Measurements from ENCODE around the gene PEX26. TPM values are rescaled to one million over a fixed set of nuclear protein-coding genes. Genes with fewer than 3 reads are reported as not detected.
"Not testable (repeated sequence)": the region's sequence is repeated elsewhere in the genome, so short reads cannot be mapped to it uniquely, and the experiment has no call there.

PEX26 gene
- total RNA-seq = 39.4 and 39.5 TPM in 2 replicates

DNA sequence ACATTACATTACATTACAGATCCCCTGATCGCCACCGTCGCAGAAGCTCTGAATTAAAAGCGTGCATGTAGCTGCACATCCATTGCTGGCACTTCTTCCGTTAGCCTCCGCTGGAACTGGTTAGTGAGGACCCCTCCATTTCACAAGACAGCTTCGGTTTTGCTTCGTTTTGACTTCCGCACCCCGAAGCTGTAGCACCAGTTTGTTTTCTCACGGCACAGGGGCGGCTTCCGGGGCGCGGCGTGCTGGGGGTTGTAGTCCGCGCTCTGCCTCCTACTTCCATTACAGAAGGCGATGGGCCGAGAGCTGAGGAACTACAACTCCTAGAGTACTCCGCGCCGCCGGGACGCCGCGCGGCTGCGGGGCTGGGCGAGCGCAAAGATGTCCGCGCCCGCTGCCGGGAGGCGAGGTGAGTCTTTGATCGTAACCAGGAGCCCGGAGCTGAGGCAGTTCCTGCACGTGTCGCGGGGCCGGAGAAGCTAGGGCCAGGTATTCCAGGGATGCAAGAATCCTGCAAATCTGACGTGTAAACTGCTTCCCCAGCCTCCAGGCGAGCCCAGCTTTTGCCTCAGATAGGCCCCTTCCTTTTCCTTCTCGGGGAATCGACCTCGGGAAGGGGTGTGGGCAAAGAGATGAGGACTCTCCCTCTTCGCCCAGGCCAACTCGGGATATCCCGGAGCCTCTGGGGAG is at the start of gene PEX26:
TSS of gene PEX26 (plus strand) at position 352 of the 690 bp plus-strand sequence. CDS start 387 bp downstream, outside the sequence.
- intact Hi-C loops (cut with micrococcal nuclease) = loop anchor here (1.0 to 5.0 kb wide), 9 partner anchors 73 to 993 kb away; partner anchors contain the start of genes ATP6V1E1, BCL2L13, HDHD5 and IL17RA

DNA sequence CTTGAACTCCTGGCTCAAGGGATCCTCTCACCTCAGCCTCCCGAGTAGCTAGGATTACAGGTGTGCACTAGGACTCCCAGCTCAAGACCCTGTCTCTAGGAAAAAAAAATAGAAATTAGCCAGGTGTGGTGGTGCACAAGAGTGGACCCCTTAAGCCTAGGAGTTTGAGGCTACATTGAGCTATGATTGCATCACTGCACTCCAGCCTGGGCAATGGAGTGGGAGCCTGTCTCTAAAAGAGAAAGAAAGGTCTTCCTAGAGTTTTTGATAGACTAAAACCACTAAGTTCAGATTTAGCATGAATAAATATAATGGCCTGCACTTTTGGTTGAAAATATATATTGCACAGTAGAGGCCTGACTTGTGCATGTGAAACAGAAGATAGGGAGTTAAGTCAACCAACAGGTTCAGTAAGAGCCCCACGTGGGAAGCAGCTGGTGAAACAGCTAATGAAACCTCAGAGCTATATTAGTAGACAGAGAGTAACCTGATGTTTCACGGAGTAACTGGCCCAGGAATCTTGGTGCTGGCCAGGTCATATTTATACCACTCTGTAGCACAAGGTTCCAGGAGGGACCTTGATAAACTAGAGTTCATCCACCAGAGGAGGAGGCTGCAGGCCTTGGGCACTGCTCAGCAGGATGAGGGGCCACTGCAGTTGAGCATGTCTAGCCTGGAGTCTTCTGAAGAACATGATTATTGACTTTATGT is 48.8 kb upstream of the PEX26 start:
- intact Hi-C loops (cut with micrococcal nuclease) = loop anchor here (5.0 kb wide), 1 partner anchor 47 kb away; no protein-coding TSS in a partner anchor

- intact Hi-C loops (cut with micrococcal nuclease) = loop anchor here (2.0 to 5.0 kb wide), 2 partner anchors 47 to 71 kb away; no protein-coding TSS in a partner anchor
Observed at GRCh38 chr22:18029686-18030267, 48.0 kb upstream of the PEX26 start.

GRCh38 chr22:18031695-18032454 is 45.9 kb upstream of the PEX26 start:
- intact Hi-C loops (cut with micrococcal nuclease) = loop anchor here (2.0 kb wide), 1 partner anchor 69 kb away; no protein-coding TSS in a partner anchor

DNA sequence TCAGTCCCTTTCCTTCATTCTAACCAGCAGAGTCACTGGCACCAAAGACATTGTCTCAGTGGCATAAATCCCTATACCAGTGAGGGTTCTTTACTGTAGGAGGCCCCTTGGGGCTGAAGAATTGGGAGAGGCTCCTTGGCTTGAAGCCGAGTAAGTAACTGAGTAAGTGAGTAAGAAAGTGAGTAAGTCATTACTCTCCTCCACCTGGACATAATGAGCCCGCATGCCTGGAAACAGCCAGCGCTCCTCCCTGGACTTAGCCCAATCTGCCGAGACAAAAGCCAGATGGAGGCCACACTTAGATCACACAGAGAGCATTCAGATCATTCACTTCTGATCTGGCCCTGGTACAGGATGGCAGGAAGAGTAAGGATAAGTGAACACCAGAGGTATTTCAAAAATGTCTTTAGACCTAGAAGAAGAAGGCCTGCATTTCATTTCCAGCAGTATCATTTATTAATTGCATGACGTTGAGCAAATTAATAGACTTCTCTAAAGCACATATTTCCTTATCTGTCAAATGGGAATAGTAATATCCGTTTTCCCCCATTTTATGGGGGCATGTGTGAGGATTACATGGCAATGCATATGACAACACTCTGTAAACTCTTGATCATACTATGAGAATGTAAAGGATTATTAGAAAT is 45.2 kb upstream of the PEX26 start:
- intact Hi-C loops (cut with micrococcal nuclease) = no loop called here

- intact Hi-C loops (cut with micrococcal nuclease) = no loop called here
Observed at GRCh38 chr22:18033204-18033998, 44.4 kb upstream of the PEX26 start.

DNA sequence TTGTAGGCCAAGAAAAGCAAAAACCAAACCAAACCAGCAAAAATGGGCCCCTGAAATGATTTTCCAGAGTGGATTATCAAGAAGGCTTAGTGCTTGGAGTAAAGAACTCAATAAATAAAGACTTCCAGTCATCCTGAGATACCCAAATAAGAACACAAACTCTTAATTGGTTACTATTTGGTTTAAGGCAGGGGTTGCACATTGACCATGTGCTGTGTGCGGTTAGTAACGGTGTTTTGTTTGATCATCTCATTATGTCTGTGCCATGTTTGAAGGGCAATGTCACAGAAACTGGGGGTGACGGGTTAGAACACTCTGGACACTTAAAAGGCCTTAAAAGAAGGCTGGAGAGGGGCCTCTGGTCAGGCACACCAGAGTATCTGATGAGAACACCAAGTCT is 43.7 kb upstream of the PEX26 start:
- intact Hi-C loops (cut with micrococcal nuclease) = no loop called here

GRCh38 chr22:18035751-18036150 is 42.0 kb upstream of the PEX26 start:
- intact Hi-C loops (cut with micrococcal nuclease) = no loop called here

DNA sequence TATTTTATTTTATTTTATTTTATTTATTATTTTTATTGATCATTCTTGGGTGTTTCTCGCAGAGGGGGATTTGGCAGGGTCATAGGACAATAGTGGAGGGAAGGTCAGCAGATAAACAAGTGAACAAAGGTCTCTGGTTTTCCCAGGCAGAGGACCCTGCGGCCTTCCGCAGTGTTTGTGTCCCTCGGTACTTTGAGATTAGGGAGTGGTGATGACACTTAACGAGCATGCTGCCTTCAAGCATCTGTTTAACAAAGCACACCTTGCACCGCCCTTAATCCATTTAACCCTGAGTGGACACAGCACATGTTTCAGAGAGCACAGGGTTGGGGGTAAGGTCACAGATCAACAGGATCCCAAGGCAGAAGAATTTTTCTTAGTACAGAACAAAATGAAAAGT is 36.9 kb upstream of the PEX26 start:
- intact Hi-C loops (cut with micrococcal nuclease) = not testable (repeated sequence)

GRCh38 chr22:18042685-18043084 is 35.1 kb upstream of the PEX26 start:
- intact Hi-C loops (cut with micrococcal nuclease) = no loop called here

DNA sequence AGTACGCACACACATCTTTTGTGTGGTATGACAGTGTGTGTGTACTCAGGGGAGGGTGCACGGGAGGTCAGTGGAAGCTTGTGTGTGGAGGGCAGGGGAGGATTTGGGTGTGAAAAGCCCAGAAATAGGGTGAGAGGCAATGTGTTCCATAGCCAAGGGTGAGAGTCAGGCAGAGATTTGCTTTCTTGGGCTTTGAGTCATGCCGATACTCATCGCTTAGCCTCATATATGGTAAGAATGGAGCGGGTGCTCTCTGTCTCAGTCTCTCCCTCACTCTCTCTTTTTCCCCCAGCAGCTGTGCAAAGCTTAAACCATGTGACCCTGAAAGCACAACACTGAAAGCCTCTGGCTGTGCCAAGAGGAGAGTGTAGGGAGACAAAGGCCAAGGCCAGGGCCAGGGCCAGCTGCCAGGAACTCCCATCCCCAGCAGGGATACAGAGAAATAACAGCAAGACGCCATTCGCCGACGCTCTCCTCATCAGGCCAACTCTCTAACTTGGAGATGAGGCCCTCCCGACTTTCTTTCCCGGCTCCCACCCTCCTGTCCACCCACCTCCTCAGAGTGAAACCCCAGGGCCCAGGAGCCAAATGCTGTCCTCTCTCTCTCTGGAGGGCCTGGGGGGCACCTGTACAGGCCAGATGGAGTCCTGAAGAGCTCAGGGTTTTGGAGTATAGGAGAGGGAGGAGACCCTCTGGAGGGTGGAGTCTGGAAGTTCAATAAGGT is 33.1 kb upstream of the PEX26 start:
- intact Hi-C loops (cut with micrococcal nuclease) = no loop called here

- intact Hi-C loops (cut with micrococcal nuclease) = no loop called here
Observed at GRCh38 chr22:18045794-18046193, 32.0 kb upstream of the PEX26 start.

DNA sequence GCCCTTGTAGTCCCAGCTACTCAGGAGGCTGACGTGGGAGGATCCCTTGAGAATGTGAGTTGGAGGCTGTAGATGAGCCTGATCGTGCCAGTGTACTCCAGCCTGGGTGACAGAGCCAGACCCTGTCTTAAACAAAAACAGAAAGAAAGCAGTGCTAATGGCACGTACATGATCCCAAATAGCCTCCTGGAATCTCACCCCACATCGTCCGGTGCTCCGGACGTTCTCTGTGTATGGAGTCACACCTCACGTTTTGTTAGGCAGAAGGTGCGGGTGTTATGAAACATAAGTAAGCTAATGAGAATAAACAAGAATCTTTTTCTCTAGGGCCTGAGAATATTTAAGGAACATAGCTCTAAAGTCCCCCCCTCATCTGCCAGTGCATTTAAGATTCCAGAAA is 29.7 kb upstream of the PEX26 start:
- intact Hi-C loops (cut with micrococcal nuclease) = no loop called here

GRCh38 chr22:18048441-18048898 is 29.3 kb upstream of the PEX26 start:
- intact Hi-C loops (cut with micrococcal nuclease) = no loop called here

DNA sequence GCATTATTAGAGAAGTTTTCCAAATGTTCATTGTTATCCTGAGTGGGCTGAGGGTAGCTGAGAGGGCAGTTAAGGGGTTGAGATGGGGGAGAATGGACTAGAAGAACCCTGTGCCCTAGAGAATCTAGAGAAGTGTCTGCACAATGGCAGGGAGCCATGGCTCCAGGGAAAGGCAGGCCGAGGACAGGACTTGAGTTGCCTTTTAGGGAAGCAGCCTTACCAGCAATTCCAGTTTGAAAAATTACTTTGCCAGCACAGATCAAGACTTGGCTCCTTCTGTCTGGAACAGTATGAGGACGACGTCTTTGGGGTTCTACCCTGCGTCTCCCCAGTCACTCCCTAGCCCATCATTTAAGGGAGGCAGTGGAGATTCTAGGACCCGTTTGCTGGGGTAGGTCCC is 27.7 kb upstream of the PEX26 start:
- intact Hi-C loops (cut with micrococcal nuclease) = no loop called here

- intact Hi-C loops (cut with micrococcal nuclease) = not testable (repeated sequence)
Observed at GRCh38 chr22:18051113-18051512, 26.7 kb upstream of the PEX26 start.

DNA sequence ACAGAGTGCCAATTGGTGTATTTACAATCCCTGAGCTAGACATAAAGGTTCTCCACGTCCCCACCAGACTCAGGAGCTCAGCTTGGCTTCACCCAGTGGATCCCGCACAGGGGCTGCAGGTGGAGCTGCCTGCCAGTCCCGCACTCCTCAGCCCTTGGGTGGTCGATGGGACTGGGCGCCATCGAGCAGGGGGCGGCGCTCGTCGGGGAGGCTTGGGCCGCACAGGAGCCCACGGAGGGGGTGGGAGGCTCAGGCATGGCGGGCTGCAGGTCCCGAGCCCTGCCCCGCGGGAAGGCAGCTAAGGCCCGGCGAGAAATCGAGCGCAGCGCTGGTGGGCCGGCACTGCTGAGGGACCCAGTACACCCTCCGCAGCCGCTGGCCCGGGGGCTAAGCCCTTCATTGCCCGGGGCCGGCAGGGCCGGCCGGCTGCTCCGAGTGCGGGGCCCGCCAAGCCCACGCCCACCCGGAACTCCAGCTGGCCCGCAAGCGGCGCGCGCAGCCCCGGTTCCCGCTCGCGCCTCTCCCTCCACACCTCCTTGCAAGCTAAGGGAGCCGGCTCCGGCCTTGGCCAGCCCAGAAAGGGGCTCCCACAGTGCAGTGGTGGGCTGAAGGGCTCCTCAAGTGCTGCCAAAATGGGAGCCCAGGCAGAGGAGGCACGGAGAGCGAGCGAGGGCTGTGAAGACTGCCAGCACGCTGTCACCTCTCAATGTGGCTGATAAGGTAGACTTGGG is 24.4 kb upstream of the PEX26 start:
- intact Hi-C loops (cut with micrococcal nuclease) = not testable (repeated sequence)

- intact Hi-C loops (cut with micrococcal nuclease) = no loop called here
Observed at GRCh38 chr22:18055619-18056160, 22.1 kb upstream of the PEX26 start.
